NCI-H2227 (cell line): ENCODE results near the gene ZNF398.
"Not testable (repeated sequence)": the region's sequence is repeated elsewhere in the genome, so short reads cannot be mapped to it uniquely, and the experiment has no call there.

ENCODE experiments used
- DNase-seq: peaks from one replicate; lab custom pipeline; 2025; ENCODE audit not compliant: unreplicated experiment; lab: John Stamatoyannopoulos, UW

ZNF398 gene, protein sequence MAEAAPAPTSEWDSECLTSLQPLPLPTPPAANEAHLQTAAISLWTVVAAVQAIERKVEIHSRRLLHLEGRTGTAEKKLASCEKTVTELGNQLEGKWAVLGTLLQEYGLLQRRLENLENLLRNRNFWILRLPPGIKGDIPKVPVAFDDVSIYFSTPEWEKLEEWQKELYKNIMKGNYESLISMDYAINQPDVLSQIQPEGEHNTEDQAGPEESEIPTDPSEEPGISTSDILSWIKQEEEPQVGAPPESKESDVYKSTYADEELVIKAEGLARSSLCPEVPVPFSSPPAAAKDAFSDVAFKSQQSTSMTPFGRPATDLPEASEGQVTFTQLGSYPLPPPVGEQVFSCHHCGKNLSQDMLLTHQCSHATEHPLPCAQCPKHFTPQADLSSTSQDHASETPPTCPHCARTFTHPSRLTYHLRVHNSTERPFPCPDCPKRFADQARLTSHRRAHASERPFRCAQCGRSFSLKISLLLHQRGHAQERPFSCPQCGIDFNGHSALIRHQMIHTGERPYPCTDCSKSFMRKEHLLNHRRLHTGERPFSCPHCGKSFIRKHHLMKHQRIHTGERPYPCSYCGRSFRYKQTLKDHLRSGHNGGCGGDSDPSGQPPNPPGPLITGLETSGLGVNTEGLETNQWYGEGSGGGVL

DNA sequence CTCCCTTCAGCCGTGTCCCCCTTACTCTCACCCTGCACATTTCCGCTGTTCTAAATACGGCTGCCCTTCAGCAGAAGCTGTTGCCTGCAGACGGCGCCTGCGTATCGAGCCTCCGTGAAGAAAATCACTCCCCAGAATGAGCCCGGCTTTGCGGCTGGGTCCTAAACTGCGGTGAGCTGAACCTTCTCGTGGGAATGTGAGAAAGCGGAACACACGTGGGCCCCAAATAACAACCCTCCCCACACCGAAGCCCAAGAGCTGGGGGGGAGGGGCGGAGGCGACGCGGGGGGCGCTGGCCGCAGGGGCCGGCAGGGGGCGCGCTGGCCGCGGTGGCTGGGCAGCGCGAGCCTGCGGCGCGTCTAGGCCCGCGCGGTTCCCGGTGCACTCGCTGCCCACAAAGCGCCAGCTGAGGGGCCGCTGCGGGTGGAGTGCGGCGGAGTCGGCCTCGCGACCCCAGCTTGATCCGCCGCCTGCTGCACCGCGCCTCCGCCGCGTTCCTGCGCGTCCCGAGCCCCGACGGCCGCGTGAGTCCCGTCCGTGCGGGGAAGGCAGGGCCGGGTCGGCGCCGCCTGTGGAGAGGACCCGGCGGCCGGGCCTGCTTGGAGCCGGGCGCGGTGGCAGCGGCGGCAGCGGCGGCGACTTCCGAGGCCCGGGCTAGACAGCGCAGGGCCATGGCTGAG, at the start of gene ZNF398:
TSS of gene ZNF398 (plus strand) at position 382 of the 680 bp plus-strand sequence. CDS start at position 672, 290 bp downstream.
- peak; percentile 90 for DNase-seq

DNA sequence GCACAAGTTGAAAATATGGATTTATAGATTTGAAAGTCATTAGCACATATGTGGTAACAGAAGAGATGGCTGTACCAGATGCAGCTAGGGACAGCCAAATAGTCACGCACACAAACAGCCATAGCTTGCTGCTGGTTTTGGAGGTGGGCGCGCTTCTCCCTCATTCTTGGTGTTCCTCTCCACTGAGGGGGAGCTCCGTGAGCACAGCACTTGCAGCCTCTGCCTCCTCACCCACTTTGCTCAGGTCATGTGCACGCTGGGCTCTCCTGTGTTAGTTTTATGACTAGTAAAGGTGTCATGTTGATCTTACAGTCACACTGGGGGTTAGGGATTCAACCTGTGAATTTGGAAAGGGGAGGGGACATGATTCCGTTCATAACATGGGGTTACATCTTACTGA, 48.2 kb upstream of the ZNF398 start:
- no peak for DNase-seq

DNA sequence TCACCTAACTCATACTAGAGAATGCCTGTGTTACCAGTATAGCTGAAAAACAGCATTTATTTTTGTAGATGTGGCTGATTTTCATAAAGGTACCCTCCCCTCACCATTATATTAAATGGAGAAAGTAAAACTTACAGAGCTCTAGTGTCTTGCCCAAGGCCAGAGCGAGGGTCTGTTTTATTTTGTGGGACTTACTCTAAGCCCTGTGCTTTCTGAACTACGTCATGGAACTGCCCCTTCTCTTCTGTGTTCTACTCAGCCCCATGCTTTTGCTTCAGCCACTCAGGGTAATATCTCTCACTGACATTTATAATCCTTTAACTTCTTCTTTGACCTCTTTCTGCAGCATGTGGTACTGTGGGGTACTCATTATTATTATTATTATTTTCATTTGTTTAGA, 46.4 kb upstream of the ZNF398 start:
- DNase-seq: no peak

DNA sequence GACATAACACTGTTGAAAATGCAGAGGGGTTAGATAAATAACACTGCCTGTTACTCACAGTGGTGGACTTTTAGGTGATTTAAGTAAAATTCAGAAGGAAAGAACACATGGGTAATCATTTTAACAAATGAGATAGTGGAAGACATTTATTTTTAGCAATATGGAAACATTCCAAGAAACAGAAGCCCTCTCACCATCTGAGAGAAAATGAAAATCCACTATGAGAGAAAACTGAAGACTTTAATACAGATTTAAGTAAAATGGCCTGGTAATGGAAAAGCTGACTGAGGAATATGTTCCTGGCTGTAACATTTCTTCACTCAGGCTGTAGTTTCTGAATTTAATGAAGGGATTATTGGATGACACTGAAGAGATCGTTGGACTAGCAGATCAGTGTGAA, 44.6 kb upstream of the ZNF398 start:
- DNase-seq: no peak

DNA sequence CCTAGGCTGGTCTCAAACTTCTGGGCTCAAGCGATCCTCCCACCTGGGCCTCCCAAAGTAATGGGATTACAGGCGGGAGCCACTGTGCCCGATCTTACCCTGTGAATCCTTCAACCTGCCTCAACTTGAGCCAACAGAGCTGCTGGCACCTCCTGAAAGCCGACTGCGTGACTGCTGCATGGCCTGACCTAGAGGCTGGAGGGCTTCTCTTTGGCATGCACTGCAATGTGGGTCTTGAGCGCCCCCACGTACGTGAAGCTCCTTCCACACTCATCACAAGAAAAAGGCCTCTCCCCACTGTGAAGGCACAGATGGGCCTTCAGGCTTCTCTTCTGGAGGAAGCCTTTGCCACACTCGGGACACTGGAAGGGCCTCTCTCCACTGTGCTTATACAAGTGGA, 43.8 kb upstream of the ZNF398 start:
- no peak for DNase-seq

DNA sequence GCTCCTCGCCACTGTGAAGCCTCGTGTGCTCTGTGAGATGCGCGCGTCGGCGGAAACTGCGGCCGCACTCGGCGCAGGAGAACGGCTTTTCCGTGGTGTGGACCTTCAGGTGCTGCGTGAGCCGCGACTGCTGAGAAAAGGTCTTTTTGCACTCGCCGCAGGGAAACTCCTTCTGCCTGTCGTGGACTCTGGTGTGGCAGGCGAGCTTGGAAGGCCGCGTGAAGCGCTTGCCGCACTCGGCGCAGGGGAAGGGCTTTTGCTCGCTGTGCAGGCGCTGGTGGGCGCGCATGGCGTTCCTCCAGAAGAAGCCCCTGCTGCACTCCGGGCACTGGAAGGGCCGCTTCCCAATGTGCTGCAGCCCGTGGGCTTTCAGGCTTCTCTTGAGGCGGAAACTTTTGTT, 43.0 kb upstream of the ZNF398 start:
- DNase-seq: no peak

DNA sequence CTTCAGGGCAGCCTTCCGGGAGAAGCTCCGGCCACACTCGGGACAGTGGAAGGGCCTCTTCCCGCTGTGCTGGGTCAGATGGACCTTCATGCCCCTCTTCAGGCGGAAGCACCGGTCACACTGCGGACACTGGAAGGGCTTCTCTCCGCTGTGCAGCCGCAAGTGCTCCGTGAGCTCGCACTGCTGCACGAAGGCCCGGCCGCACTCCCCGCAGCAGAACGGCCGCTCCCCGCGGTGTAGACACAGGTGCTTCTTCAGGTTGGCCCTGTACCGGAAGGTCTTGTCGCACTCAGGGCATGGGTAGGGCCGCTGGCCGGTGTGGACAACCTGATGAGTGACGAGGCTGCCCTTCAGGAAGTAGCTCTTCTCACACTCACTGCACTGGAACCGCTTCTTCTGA, 42.5 kb upstream of the ZNF398 start:
- no peak for DNase-seq

DNA sequence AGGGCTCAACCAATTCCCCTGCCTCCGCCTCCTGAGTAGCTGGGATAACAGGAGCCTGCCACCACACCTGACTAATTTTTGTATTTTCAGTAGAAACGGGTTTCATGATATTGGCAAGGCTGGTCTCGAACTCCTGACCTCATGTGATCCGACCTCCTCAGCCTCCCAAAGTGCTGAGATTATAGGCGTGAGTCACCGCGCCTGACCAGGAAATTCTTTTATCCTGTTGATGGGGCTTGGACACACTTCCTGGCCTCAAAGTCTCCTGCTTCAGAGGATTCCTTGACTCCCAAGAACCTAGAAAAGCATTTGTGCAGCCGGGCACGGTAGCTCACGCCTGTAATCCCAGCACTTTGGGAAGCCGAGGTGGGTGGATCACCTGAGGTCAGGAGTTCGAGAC, 37.3 kb upstream of the ZNF398 start:
- no peak for DNase-seq

DNA sequence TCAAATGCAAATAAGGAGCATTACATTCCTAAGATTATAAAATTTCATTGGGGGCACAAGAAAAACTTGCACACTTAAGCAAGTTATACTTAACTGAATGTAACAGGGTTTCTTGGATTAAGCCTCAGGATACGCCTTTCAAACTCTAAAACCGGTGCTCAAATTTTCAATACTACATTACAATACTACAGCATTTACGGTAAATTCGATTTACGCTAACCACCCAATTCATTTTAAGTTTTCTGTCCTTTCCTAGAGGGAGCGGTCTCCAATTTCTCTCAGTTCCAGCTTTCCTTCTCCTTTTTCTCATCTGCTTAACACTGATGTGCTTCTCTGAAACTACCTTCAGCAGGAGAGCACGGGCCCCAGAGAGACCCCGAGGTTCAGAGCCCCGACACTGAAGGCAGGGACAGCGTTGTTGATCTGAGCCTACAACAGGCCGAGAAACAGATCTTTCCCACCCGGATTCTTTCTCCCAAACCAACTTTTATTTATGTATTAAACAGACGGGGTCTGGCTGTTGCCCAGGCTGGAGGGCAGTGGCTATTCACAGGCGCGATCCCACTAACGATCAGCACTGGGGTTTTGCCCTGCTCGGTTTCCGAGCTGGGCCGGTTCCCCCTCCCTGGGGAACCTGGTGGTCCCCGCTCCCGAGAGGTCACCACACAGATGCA, 21.9 kb upstream of the ZNF398 start:
- DNase-seq: no peak

DNA sequence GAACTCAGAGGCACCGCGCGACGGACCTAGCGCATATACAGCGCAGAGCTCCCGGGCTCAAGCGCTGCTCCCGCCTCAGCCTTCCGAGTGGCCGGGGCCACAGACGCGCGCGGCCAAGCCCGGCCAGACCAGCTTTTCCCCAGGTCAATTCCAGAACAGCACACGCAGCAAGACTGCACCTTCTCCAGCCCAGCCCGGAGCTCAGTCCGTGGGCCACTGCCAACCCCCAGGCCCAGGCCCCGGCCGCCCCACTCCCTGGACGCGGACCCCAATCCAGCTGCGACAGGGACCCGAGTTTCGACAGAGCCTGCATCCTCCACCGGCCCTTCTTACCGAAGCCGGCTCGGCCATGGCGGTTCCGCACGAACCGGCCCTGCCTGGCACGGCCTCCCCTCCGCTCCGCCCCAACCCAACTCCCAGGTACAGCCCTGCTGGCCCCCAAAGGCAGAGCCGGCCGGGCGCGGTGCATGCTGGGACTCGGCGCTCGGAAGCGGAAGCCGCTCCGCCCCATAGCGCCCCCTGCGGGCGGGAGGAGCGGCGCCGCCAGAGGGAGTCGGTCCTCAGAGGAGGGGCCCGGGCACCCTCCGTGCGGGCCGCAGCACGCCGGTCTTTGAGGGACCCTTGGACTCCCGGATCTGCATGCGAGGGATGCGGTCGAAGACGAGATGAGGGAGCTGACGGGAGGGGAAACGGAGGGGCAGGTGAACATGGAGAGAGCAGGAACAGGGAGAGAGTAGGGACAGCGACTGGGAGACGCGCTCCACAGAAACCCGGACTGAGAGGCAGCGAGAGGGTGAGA, 21.2 kb upstream of the ZNF398 start, which contains the start of gene ZNF425:
TSS of gene ZNF425 (minus strand) at position 462 of the 799 bp plus-strand sequence. CDS start at position 351, 111 bp downstream.
- DNase-seq: peak; percentile 98

DNA sequence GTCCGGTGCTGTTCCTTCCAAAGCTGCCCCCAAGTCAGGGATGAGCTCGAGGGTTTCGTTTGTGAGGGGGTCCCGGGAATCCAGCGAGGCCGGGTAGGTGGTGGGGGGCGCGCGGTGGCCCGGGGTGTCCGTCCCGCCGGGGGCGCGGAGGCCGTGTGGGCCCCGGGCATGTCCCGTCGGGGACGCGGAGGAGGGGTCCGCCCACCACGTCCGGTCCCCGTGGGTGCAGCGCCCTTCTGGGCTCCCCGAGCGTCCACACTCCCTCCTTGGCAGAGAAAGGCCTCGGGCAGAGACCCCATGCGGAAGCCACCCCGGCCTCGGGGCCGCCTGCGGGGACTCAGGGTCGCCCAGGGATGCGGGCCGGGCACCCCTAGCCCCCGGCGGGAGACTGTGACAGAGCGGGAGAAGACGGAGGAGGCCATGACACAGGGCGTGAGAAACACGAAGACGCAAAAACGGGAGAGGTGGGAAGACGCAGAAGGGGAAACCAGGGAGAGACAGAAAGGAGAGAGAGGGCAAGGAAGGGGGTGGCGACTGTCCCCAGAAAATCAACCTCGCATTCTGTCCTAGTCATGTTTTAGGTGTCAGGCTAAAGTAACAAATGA, 20.5 kb upstream of the ZNF398 start:
- DNase-seq: peak; percentile 61

DNA sequence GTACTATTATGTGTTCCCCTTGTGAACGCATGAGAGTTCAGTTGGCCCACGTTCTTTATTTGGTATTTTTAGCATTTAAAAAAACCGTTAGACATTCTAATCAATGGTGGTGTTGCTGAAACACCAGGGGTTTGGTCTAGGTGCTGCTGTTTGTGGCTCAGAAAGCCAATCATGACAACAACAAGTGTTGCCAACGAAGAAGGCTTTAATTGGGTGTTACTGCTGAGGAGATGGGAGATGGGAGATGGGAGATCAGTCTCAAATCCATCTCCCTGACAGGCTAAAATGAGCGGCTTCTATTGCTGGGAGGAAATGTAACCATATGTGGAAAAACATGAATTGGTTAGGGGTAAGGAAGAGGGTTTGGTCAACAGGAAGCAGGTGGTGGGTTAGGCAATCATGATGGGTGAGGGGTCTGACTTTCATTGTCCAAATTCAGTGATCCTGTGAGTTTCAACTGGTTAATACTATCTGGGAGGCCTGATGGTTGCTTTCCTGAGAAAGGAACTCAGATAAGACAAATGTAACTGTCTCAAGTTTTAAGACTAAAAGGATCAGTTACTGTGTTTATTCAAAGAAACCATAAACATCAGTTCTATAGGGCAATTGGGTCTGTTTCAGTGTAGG, 16.6 kb upstream of the ZNF398 start:
- DNase-seq: no peak

DNA sequence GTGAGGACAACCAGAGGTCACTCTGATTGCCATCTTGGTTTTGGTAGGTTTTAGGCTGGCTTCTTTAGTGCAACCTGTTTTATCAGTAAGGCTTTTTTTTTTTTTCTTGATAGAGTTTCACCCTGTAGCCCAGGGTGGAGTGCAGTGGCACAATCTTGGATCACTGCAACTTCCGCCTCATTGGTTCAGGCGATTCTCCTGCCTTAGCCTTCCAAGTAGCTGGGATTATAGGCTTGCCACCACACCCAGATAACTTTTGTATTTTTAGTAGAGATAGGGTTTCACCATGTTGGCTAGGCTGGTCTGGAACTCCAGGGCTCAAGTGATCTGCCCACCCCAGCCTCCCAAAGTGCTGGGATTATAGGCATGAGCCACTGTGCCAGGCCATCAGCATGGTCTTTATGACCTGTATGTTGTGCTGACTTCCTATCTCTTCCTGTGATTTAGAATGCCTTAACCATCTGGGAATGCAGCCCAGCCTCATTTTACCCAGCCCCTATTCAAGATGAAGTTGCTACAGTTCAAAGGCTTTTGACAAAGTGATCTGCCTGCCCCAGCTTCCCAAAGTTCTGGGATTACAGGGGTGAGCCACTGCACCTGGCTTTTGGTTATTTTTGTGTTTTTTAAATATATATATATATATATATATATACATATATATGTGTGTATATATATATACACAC, 14.1 kb upstream of the ZNF398 start:
- no peak for DNase-seq

DNA sequence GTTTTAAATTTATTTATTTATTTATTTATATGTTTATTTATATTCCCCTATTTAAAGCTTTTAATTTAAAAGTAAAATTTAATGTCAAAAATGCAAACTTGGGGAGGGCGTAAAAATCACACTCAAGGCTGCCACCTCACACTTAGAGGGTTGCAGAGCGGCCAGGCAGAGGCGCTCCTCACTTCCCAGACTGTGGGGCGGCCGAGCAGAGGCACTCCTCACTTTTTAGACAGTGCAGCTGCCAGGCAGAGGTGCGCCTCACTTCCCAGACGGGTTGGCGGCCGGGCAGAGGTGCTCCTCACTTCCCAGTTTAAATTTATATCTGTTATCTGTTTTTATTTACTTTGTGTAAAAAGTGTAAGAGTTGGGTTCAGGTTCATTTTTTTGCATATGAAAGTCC, 11.1 kb upstream of the ZNF398 start:
- no peak for DNase-seq

DNA sequence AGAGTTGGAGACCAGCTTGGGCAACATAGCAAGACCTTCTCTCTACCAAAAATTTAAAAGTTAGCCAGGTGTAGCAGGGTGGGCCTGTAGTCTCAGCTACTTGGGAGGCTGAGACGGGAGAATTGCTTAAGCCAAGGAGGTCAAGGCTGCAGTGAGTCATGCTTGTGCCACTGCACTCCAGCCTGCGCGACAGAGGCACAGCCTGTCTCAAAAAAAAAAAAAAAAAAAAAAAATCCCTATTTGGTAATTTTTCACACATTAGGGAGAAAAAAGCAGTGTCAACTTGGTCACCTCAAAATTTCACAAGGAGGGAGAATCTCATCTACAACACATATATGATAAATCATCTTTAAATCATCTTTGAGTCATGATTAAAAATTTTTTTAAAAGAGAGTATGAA, 6.4 kb upstream of the ZNF398 start:
- DNase-seq: no peak

DNA sequence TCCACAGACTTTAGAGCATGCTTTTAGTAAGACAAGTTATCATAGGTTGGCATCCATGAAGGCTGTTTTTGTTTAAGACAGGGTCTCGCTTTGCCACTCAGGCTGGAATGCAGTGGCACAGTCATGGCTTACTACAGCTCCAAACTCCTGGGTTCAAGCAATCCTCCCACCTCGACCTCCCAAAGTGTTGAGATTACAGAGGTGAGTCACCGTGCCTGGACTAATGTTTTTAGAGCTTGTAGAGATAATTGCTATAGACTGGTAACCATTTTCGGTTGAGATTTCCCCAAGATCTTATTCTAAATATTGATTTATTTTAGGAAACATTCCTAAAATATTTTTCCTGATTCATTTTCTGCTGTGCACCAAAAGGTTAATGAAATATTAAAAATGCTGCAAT, 5.4 kb upstream of the ZNF398 start:
- DNase-seq: no peak

DNA sequence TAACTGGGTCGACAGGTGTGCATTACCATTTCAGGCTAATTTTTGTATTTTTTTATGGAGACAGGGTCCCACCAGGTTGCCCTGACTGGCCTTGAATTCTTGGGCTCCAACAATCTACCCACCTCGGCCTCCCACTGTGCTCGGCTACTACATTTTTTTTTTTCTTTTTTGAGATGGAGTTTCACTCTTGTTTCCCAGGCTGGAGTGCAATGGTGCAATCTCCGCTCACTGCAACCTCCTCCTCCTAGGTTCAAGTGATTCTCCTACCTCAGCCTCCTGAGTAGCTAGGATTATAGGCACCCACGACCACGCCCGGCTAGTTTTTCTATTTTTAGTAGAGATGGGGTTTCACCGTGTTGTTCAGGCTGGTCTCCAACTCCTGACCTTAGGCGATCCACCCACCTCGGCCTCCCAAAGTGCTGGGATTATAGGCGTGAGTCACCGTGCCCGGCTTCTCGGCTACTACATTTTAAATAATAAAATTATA, 2.8 kb upstream of the ZNF398 start:
- DNase-seq: not testable (repeated sequence)

DNA sequence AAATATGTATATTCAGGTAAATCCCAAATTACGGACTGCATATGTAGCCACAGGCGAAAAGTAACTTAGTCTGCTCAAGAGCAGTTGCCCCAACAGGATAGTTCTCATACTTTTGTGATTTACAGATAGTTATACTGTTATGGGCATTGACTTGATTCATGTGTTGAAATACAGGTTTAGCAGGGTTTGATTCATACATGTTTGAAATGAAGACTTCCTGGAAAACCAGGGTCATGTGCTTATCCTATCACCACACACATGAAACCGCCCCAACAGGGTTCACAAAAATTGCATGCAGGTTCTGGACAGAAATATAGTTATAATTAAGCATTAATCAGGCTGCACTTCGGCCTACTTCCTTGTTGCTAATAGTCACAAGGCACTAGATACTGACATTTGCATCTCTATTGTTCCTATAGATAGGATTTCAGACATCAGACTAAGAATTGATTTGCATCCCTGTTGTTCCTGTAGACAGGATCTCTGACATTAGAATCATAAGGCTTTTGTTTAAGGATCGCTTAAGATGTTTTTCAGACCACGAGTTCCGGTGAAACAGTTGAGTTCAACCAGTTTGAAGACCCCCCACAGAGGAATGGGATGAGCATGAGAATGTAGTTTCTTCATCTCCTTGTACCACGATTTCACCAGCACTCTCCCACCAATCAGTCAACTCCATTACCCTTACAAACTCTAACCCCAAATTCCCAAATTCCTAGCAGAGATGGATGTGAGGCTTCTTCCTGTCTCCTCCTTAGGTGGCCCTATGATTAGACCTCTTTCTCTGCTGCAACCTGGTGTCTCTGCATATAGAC, 2.0 kb upstream of the ZNF398 start:
- no peak for DNase-seq
